Brain microvascular endothelial cell (primary cell): ENCODE measurements around the gene KRT7.

Experiments
- DNase-seq: peaks from one replicate; pipeline ENCODE4 v3.0.0-alpha.2; 2020
- H3K27ac ChIP-seq: fragments of 250-450 bp; sonication (Bioruptor Pico); 2 replicates; pipeline ENCODE4 v1.5.1; 2020; ENCODE audit warnings: mild to moderate bottlenecking, moderate library complexity
- H3K27me3 ChIP-seq: fragments of 250-450 bp; sonication (Bioruptor Pico); replicated peaks from 2 replicates; pipeline ENCODE4 v1.5.1; 2020; ENCODE audit warnings: mild to moderate bottlenecking
- H3K36me3 ChIP-seq: fragments of 250-450 bp; sonication (Bioruptor Pico); replicated peaks from 2 replicates; pipeline ENCODE4 v1.5.1; 2020; ENCODE audit warnings: mild to moderate bottlenecking
- H3K4me3 ChIP-seq: 2 replicates; pipeline ENCODE4 v1.5.1; 2011; ENCODE audit warnings: low read depth, mild to moderate bottlenecking, control low read depth, low read length, moderate library complexity
- in situ Hi-C: cut with HindIII; loops from 2 replicates; pipeline ENCODE4 v1.10.0; 2017; ENCODE audit warnings: low sequenced_read_pairs, low pct_ligation_motif_present
- TF ChIP-seq, protein P1 (sequence below): IDR thresholded peaks from 2 replicates; pipeline ENCODE4 v1.5.1; 2011; ENCODE audit warnings: low read depth, mild to moderate bottlenecking, moderate library complexity, low read length, control low read depth, inconsistent platforms; ENCODE audit errors: missing control alignments

Gene KRT7

DNA sequence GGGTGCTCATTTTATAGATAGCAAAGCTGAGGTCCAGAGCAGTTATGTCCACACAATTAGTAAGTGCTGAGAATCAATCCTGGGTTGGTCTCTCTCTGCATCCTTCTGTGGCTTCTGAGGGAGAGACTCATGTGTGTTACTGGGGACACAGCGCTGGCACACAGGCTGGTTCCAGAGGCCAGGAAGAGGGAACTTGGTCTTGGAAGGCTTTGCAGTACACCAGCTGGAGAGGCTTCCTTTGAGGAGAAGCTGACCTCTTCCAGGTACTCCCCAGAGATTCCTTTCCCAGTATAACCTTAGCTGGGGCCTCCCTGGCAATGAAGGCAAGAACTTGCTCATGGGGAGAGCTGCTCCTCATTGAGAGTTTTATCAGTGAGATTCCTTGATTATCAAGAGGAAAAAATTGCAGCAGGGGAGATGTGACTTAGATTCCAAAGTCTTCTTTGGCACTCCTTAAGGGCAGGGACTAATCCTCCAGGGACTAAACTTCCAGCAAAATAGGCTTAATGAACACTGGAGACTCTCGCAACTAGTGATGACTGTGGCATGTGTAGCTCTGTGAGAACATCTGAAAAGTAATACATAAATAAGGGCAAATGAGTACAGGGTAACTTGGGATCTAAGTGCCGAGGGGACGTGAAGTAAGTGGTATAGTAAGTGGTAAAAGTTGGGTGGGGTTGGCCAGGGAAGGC lies 27.3 kb upstream of the KRT7 start:
- Histone ChIP-seq H3K27me3 (no peaks in the 10 kb centered on the region), H3K27ac (no peak overlapping the region), H3K4me3 (no peak overlapping the region), H3K36me3 (no peaks in the 10 kb centered on the region)
- in situ Hi-C loops = no loop called here
- TF ChIP-seq, protein P1, sequence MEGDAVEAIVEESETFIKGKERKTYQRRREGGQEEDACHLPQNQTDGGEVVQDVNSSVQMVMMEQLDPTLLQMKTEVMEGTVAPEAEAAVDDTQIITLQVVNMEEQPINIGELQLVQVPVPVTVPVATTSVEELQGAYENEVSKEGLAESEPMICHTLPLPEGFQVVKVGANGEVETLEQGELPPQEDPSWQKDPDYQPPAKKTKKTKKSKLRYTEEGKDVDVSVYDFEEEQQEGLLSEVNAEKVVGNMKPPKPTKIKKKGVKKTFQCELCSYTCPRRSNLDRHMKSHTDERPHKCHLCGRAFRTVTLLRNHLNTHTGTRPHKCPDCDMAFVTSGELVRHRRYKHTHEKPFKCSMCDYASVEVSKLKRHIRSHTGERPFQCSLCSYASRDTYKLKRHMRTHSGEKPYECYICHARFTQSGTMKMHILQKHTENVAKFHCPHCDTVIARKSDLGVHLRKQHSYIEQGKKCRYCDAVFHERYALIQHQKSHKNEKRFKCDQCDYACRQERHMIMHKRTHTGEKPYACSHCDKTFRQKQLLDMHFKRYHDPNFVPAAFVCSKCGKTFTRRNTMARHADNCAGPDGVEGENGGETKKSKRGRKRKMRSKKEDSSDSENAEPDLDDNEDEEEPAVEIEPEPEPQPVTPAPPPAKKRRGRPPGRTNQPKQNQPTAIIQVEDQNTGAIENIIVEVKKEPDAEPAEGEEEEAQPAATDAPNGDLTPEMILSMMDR = no peak
- no peak for DNase-seq

DNA sequence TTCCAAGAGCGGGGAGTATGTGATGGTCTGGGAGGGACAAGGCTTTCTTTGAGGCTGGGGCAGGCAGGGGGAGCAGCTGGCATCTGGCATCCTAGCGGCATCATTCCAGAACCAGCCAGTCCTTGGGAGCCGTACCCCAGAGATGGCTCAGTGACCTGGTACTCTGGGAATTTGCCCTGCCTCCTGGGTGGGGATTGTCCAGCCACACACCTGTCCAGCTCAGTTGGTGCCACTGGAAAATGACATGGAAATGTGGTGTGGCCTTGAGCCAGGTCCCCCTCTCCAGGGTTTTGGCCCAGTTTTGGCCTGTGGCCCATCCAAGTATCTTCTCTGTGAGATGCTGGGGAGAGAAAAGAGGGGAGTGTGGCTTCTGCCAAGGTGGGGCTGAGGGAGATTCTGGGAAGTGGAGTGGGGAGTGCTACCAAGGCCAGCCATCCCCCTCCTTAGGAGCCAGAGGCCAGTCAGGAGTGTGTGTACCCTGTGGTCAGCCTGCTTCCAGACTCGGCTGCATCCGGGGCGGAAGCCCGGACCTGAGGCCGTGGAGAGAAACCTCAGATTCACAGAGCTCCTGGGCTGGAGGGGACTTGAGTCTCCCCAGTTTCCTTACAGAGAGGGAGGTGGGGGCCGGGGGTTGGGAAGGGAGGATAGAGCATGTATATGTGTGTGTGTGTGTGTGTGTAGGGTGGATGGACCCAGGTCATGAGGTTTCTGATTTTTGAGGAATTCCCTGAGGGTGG lies 26.6 kb upstream of the KRT7 start:
- TF ChIP-seq, protein P1 = no peak
- in situ Hi-C loops = no loop called here
- no peak for DNase-seq
- H3K27ac ChIP-seq = no peak overlapping the region
- H3K4me3 ChIP-seq = no peak overlapping the region
- no peaks in the 10 kb centered on the region for H3K27me3 ChIP-seq
- no peaks in the 10 kb centered on the region for H3K36me3 ChIP-seq

DNA sequence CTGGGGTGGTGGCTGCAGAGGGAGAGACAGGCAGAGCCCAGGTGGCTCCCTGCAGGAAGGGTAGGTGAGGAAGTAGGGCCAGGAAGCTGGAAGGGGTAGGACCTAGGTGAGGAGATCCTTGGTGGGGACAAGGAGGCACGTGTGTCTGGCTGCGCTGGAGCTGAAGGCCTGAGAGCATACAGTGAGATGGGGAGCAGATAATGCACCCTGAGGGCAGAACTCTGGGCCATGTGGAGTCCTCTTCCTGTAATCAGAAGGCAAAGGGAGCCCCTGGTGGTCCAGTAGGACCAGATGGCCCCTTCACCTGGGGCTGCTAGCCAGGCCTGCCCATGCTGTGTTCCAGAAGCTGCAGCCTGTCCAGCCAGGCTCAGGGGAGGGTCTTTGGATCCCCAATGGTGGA lies 25.9 kb upstream of the KRT7 start:
- DNase-seq = no peak
- no peaks in the 10 kb centered on the region for H3K27me3 ChIP-seq
- in situ Hi-C loops = no loop called here
- TF ChIP-seq, protein P1 = no peak
- H3K36me3 ChIP-seq = no peaks in the 10 kb centered on the region
- no peak overlapping the region for H3K27ac ChIP-seq
- H3K4me3 ChIP-seq = no peak overlapping the region

DNA sequence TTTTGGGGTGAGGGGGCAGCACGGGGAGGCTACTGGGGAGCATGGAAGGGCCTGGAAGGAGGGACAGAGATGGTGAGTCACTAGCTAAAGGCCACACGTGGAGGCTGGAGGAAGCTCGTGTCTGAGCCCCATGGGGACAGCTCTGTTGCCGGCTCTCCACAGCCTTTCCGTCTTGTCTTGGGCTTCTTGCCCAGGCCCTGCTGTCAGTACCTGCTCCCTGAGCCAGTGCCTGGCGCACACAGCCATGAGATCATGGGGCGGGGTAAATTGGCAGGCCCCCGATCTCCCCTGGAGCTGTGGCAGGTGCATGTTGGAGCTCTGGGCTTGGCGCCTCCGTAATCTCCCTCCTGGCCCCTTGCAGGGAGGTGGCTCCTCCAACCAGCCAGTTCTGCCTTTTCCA lies 25.1 kb upstream of the KRT7 start:
- DNase-seq = no peak

DNA sequence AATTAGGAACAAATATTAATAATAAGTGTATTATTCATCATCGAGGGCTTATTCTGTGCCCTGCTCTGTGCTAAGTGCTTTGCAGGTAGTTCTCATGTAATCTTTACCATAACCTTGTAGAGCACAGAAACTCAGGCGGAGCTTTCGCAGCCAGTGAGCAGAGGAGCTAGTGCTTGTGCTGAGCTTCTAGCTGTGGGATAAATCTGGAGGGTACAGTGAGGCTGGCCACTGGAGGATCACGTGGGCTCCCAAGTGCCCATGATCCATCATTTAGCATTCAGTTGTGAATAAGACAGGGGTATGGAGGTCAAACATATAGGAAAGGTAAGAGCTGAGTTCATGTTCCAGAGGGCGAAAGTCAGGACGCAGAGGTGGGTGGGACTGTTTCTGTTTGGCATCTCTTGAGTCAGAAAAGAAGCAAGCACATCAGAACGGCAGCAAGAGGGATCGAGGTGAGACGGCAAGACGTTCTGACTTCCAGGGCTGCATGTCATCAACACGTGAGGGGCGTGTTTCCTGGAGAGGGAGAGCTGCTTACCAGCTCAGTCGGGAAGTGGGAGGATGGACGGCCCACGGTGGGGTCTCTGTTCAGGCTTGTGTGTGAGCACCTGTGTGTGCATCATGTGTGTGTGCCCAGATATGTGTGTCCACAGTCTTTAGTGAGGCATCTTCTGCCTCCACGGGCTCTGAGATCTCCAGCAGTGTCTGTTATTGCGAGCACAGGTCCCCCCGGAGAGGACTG lies 24.4 kb upstream of the KRT7 start:
- TF ChIP-seq, protein P1 = no peak
- Histone ChIP-seq H3K36me3 (no peaks in the 10 kb centered on the region), H3K27me3 (no peaks in the 10 kb centered on the region), H3K4me3 (no peak overlapping the region), H3K27ac (no peak overlapping the region)
- no peak for DNase-seq
- in situ Hi-C loops = no loop called here

More for the DNA sequence above, 25.1 kb upstream of the KRT7 start:
- no peaks in the 10 kb centered on the region for H3K27me3 ChIP-seq
- H3K4me3 ChIP-seq = no peak overlapping the region
- in situ Hi-C loops = no loop called here
- no peak overlapping the region for H3K27ac ChIP-seq
- TF ChIP-seq, protein P1 = no peak
- H3K36me3 ChIP-seq = no peaks in the 10 kb centered on the region
